RWPE1 (cell line): ENCODE data around the gene TMEM14A.
"Not testable (repeated sequence)": the region's sequence is repeated elsewhere in the genome, so short reads cannot be mapped to it uniquely, and the experiment has no call there.

Source experiments
- CTCF ChIA-PET: fragments of 350-600 bp; sonication (Branson Sonifier 250); formaldehyde crosslinking; extraction: SDS; loops from one replicate; lab custom pipeline; 2021; lab: Yijun Ruan, JAX
- POLR2A ChIA-PET: fragments of 400-600 bp; formaldehyde crosslinking; extraction: SDS; loops from one replicate; lab custom pipeline; 2020; ENCODE audit warnings: antibody characterized with exemption; ENCODE audit not compliant: low non-redundant PET; lab: Yijun Ruan, JAX
- DNase-seq: peaks from one replicate; pipeline ENCODE4 v3.0.0; 2012; ENCODE audit warnings: low spot score
- H3K27ac ChIP-seq: fragments of 450-650 bp; 2 replicates; pipeline ENCODE4 v1.5.1; 2017
- CTCF ChIP-seq: fragments of 450-650 bp; conservative IDR thresholded peaks from 2 replicates; pipeline ENCODE4 v1.5.1; 2017; ENCODE audit warnings: low read depth, mild to moderate bottlenecking

Gene TMEM14A

GRCh38 chr6:52650941-52651340 is 20.0 kb upstream of the TMEM14A start:
- no peak for TF ChIP-seq CTCF
- ChIA-PET CTCF (interaction anchor here (0.7 to 2.1 kb wide), 4 partner anchors 12 to 1571 kb away, joined by 3 to 12 read pairs (median 8); no protein-coding TSS in a partner anchor), POLR2A (no interaction called here)
- no peak for DNase-seq
- no peak overlapping the region for H3K27ac ChIP-seq

GRCh38 chr6:52653151-52653550 is 17.8 kb upstream of the TMEM14A start:
- POLR2A ChIA-PET, result no interaction called here
- H3K27ac ChIP-seq, result no peak overlapping the region
- CTCF ChIA-PET, result interaction anchor here (0.6 to 1.9 kb wide), 3 partner anchors 9 to 1840 kb away, joined by 3 to 12 read pairs (median 8); no protein-coding TSS in a partner anchor
- no peak for TF ChIP-seq CTCF
- no peak for DNase-seq

GRCh38 chr6:52654007-52654406 is 16.9 kb upstream of the TMEM14A start:
- ChIA-PET CTCF (interaction anchor here (0.6 to 0.7 kb wide), 2 partner anchors 254 to 262 kb away, joined by 3 to 4 read pairs; no protein-coding TSS in a partner anchor), POLR2A (no interaction called here)
- TF ChIP-seq CTCF, result no peak
- H3K27ac ChIP-seq, result no peak overlapping the region
- DNase-seq, result no peak

- CTCF ChIA-PET, result interaction anchor here (0.7 kb wide), 1 partner anchor 255 kb away, joined by 4 read pairs; no protein-coding TSS in a partner anchor
- POLR2A ChIA-PET, result no interaction called here
- no peak for DNase-seq
- TF ChIP-seq CTCF, result no peak
- no peak overlapping the region for H3K27ac ChIP-seq
Measured at GRCh38 chr6:52654592-52654991, 16.3 kb upstream of the TMEM14A start.

GRCh38 chr6:52655941-52656340 is 15.0 kb upstream of the TMEM14A start:
- POLR2A ChIA-PET, DNase-seq, H3K27ac ChIP-seq, CTCF ChIA-PET: not testable (repeated sequence)

- POLR2A ChIA-PET, result interaction anchor here (0.7 kb wide), 1 partner anchor 239 kb away, joined by 3 read pairs; no protein-coding TSS in a partner anchor
- DNase-seq, result no peak
- no peak for TF ChIP-seq CTCF
- H3K27ac ChIP-seq, result no peak overlapping the region
- CTCF ChIA-PET, result interaction anchor here (0.9 kb wide), 1 partner anchor 250 kb away, joined by 11 read pairs; no protein-coding TSS in a partner anchor
Measured at GRCh38 chr6:52657870-52658269, 13.0 kb upstream of the TMEM14A start.

GRCh38 chr6:52661551-52661950 is 9.4 kb upstream of the TMEM14A start:
- ChIA-PET CTCF (interaction anchor here (2.3 to 2.7 kb wide), 3 partner anchors 9 to 254 kb away, joined by 12 to 18 read pairs (median 15); no protein-coding TSS in a partner anchor), POLR2A (no interaction called here)
- no peak for DNase-seq
- TF ChIP-seq CTCF, result no peak
- H3K27ac ChIP-seq, result no peak overlapping the region
